Small intestine (tissue), 7 donors: ENCODE measurements around the gene PORCN. TPM values are rescaled to one million over a fixed set of nuclear protein-coding genes. Genes with fewer than 3 reads are reported as not detected.
A peak's percentile ranks its signal among the peaks of the same experiment; 100 is the strongest.
"Not testable (repeated sequence)": the region's sequence is repeated elsewhere in the genome, so short reads cannot be mapped to it uniquely, and the experiment has no call there.

Experiments used
- DNase-seq, 2 donors: peaks; one replicate each; pipeline versions ENCODE4 v3.0.0 to v3.0.0-alpha.2; 2013
- FAIRE-seq: peaks from 2 replicates; lab custom pipeline; 2012; peaks lifted over from hg19 to GRCh38; lab: Jason Lieb, UNC
- H3K27ac ChIP-seq, 3 donors: one replicate each; pipeline ENCODE4 v1.5.1; 2013; ENCODE audit warnings: low read length in 2 of 3, mild to moderate bottlenecking in 2 of 3, control low read depth in 1 of 3, inconsistent platforms in 1 of 3, low read depth in 1 of 3, moderate library complexity in 1 of 3
- H3K27me3 ChIP-seq, 3 donors: one replicate each; pipeline ENCODE4 v1.6.1; 2013; ENCODE audit warnings: low read length in 3 of 3, inconsistent platforms in 1 of 3; ENCODE audit not compliant: control insufficient read depth in 3 of 3, insufficient read depth in 3 of 3
- H3K36me3 ChIP-seq, 3 donors: one replicate each; pipeline ENCODE4 v1.6.1; 2013; ENCODE audit warnings: low read length in 3 of 3, inconsistent platforms in 1 of 3, low read depth in 1 of 3, mild to moderate bottlenecking in 1 of 3, moderate library complexity in 1 of 3; ENCODE audit not compliant: control insufficient read depth in 3 of 3, insufficient read depth in 2 of 3
- H3K4me1 ChIP-seq, 3 donors: one replicate each; pipeline ENCODE4 v1.6.1; 2013; ENCODE audit warnings: low read length in 2 of 3, inconsistent platforms in 1 of 3, low read depth in 1 of 3, mild to moderate bottlenecking in 1 of 3, moderate library complexity in 1 of 3; ENCODE audit not compliant: control insufficient read depth in 3 of 3, insufficient read depth in 2 of 3
- H3K4me3 ChIP-seq, 3 donors: one replicate each; pipeline ENCODE4 v1.5.1; 2013; ENCODE audit warnings: low read length in 3 of 3, control low read depth in 1 of 3, inconsistent platforms in 1 of 3, low read depth in 1 of 3, mild to moderate bottlenecking in 1 of 3, moderate library complexity in 1 of 3
- H3K9me3 ChIP-seq, 2 donors: one replicate each; pipeline ENCODE4 v1.6.1; 2013; ENCODE audit warnings: low read depth in 1 of 2, low read length in 1 of 2; ENCODE audit not compliant: control insufficient read depth in 2 of 2, insufficient read depth in 1 of 2
- WGBS, 3 donors: extraction: QIAGEN DNeasy Blood & Tissue Kit; methylation state at CpG; one replicate each; pipeline ENCODE4 v1.1.7; 2013; 5-methylcytosine and 5-hydroxymethylcytosine counted together
- polyA plus RNA-seq, 4 donors: library from polyadenylated mRNA; stranded (reverse) in 3 of 4; unstranded in 1 of 4; fragments of 200-250 nt in 3 of 4; fragments of 120-200 nt in 1 of 4; gene quantifications; one replicate each; pipeline versions ENCODE4 v1.2.1 to v1.2.3, GENCODE V29; 2013
- donor health status: healthy with polysubstance abuse.
- donor health status: control.
- donor health status: control.
- donor health status: Bipolar disorder and iron deficiency.
- donor health status: healthy.

The PORCN gene
- polyA plus RNA-seq, 4 donors = 2.0 to 6.4 (median 2.5) TPM

- no peak overlapping the region for H3K4me3 ChIP-seq
- 73 to 83% (median 83%) methylated on average over 5 of the region's 5 CpGs for WGBS, 3 donors
- no peaks in the 10 kb centered on the region for H3K27me3 ChIP-seq
- no peaks in the 10 kb centered on the region for H3K9me3 ChIP-seq
- no peak overlapping the region for H3K27ac ChIP-seq
- peaks cover 0 to 5% (median 3%) of the 10 kb centered on the region in 3 donors for H3K4me1 ChIP-seq
- H3K36me3 ChIP-seq = peaks cover 3 to 38% (median 4%) of the 10 kb centered on the region in 3 donors
- no peak for DNase-seq
- no peak for FAIRE-seq
Observed at GRCh38 chrX:48516987-48517386, 8.2 kb downstream of the PORCN start.

- H3K4me1 ChIP-seq = peaks cover 0 to 10% (median 5%) of the 10 kb centered on the region in 3 donors
- not testable (repeated sequence) for FAIRE-seq, H3K27me3 ChIP-seq, DNase-seq, H3K27ac ChIP-seq, H3K4me3 ChIP-seq, H3K9me3 ChIP-seq
- WGBS, 3 donors = 65 to 74% (median 71%) methylated on average over 4 of the region's 4 CpGs
- peaks cover 3 to 30% (median 4%) of the 10 kb centered on the region in 3 donors for H3K36me3 ChIP-seq
Observed at GRCh38 chrX:48519481-48519880, 10.7 kb downstream of the PORCN start.

GRCh38 chrX:48520455-48520854 is 11.7 kb downstream of the PORCN start:
- Histone ChIP-seq H3K27ac (no peak overlapping the region), H3K4me1 (peaks cover 0 to 10% (median 5%) of the 10 kb centered on the region in 3 donors), H3K9me3 (no peaks in the 10 kb centered on the region), H3K27me3 (no peaks in the 10 kb centered on the region), H3K4me3 (no peak overlapping the region), H3K36me3 (peaks cover 0 to 29% (median 4%) of the 10 kb centered on the region in 3 donors)
- 66 to 95% (median 86%) methylated on average over 2 of the region's 2 CpGs for WGBS, 3 donors
- no peak for DNase-seq
- no peak for FAIRE-seq

GRCh38 chrX:48520976-48521352 is 12.2 kb downstream of the PORCN start:
- no peaks in the 10 kb centered on the region for H3K27me3 ChIP-seq
- peaks cover 0 to 30% (median 0%) of the 10 kb centered on the region in 3 donors for H3K36me3 ChIP-seq
- peak overlapping the region in 1 of 3 donors; percentile 64 for H3K4me3 ChIP-seq
- DNase-seq (no peak), FAIRE-seq (no peak)
- H3K9me3 ChIP-seq = no peaks in the 10 kb centered on the region
- peak overlapping the region in 1 of 3 donors; percentile 90 for H3K27ac ChIP-seq
- peaks cover 0 to 10% (median 5%) of the 10 kb centered on the region in 3 donors for H3K4me1 ChIP-seq
- WGBS, 3 donors = 25 to 40% (median 37%) methylated on average over 2 of the region's 2 CpGs

- no peak for FAIRE-seq
Observed at GRCh38 chrX:48521353-48522243, 12.8 kb downstream of the PORCN start, which contains the start of gene EBP. Gene EBP, plus strand, starts transcription at chrX:48521808. Its CDS starts 1,964 bp downstream, at chrX:48523772.

GRCh38 chrX:48522291-48522690 is 13.5 kb downstream of the PORCN start:
- Histone ChIP-seq H3K36me3 (peaks cover 0 to 28% (median 4%) of the 10 kb centered on the region in 3 donors), H3K4me3 (peak overlapping the region; percentile 64 to 68 (median 67)), H3K27me3 (no peaks in the 10 kb centered on the region), H3K4me1 (peaks cover 0 to 10% (median 5%) of the 10 kb centered on the region in 3 donors), H3K9me3 (no peaks in the 10 kb centered on the region), H3K27ac (peak overlapping the region; percentile 71 to 90 (median 90))
- DNase-seq (peak; percentile 69 to 75), FAIRE-seq (no peak)
- WGBS, 3 donors = 3 to 41% (median 6%) methylated on average over 10 of the region's 10 CpGs

More at GRCh38 chrX:48521353-48522243, 12.8 kb downstream of the PORCN start, which contains the start of gene EBP:
- Histone ChIP-seq H3K4me1 (peaks cover 0 to 10% (median 5%) of the 10 kb centered on the region in 3 donors), H3K27me3 (no peaks in the 10 kb centered on the region), H3K36me3 (peaks cover 0 to 28% (median 0%) of the 10 kb centered on the region in 3 donors), H3K9me3 (no peaks in the 10 kb centered on the region), H3K4me3 (peak within 1 kb of the TSS; percentile 64 to 68 (median 67)), H3K27ac (peak within 1 kb of the TSS; percentile 71 to 90 (median 90))
- peak; percentile 93 to 95 for DNase-seq
- WGBS, 3 donors = 1 to 36% (median 9%) methylated on average over 32 to 66 of the region's 66 CpGs

- no peaks in the 10 kb centered on the region for H3K27me3 ChIP-seq
- no peaks in the 10 kb centered on the region for H3K9me3 ChIP-seq
- FAIRE-seq (no peak), DNase-seq (no peak)
- no peak overlapping the region for H3K27ac ChIP-seq
- WGBS, 3 donors = 84 to 94% (median 88%) methylated on average over 12 of the region's 12 CpGs
- H3K4me1 ChIP-seq = peaks cover 0 to 10% (median 5%) of the 10 kb centered on the region in 3 donors
- H3K4me3 ChIP-seq = no peak overlapping the region
- H3K36me3 ChIP-seq = peaks cover 0 to 39% (median 4%) of the 10 kb centered on the region in 3 donors
Observed at GRCh38 chrX:48523682-48524081, 14.9 kb downstream of the PORCN start.

GRCh38 chrX:48525853-48526252 is 17.1 kb downstream of the PORCN start:
- not testable (repeated sequence) for H3K4me1 ChIP-seq, H3K27ac ChIP-seq, FAIRE-seq, H3K27me3 ChIP-seq, DNase-seq, H3K9me3 ChIP-seq, H3K4me3 ChIP-seq
- WGBS, 3 donors = 78 to 91% (median 88%) methylated on average over 8 of the region's 8 CpGs
- peaks cover 0 to 46% (median 4%) of the 10 kb centered on the region in 3 donors for H3K36me3 ChIP-seq
